ENCODE measurements around the gene RASSF4. TPM values are rescaled to one million over a fixed set of nuclear protein-coding genes. Genes with fewer than 3 reads are reported as not detected.

RASSF4 gene
- total and polyA plus RNA-seq, 9 of the 15 experiments (the other 6 are each of a cell fraction or from before 2014, with no cell fraction given) = 0.01 to 0.62 (median 0.11) TPM; not detected in 3

DNA sequence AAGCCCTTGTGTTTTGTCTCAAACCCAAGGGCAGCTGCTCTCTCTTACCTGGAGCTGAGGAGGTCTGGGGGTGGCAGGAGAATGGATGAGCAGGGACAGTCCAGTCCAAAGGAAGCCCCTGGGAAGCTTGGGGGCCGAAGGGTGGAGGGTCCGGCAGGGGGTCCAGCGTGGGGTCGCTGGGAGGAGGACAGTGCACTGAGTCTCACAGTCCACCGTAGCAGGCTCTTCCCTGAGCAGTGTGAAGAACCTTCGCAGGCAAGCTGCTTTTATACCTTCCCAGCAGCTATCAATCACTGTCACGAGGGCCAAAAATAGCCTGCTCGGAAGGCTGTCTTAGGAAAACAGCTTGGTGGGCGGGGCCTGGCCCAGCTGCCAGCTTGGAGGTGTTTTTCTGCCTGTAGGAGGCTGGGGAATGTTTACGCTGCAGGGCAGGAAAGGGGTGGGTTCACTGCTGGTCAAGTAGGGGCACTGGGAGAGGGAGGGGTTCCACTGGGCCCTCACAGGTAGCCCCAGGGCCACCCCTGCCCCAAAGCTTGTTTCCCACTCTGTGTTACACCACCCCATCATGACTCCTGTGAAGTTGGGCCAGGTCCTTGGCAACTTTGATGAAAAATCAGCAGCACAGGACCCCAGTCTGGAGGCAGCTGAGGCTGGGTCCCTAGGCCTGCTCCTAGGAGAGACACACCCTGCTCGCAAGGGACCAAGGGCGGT, 19.1 kb downstream of the RASSF4 start, which contains the start of gene DEPP1:
Gene DEPP1, minus strand, starts transcription at position 240 of the 711 bp plus-strand sequence. CDS start 779 bp downstream, outside the sequence.
- BruUV-seq (replicated peaks) = no TSS peak
- WGBS (ENCODE audit: insufficient coverage, low coverage, missing lambda C conversion rate) = 15% methylated on average over 12 of the region's 12 CpGs
- peak; percentile 83 for ATAC-seq
- peak; percentile 88 to 95 (median 90) for DNase-seq (ENCODE audit: extremely low read depth in 1 of 4, low spot score in 3 of 4)
- Histone ChIP-seq H3K9me3 (replicated peaks; ENCODE audit: control insufficient read depth, insufficient read depth, low read depth, low read length) (no peaks in the 10 kb centered on the region), H3K36me3 (ENCODE audit: control insufficient read depth, insufficient read depth, low read length) (no peaks in the 10 kb centered on the region), H2AFZ (ENCODE audit: low read depth, low read length) (peak within 1 kb of the TSS; percentile 78), H3K4me3 (no peak within 1 kb of the TSS), H3K9me1 (ENCODE audit: control insufficient read depth, insufficient read depth, low read length) (no peaks in the 10 kb centered on the region), H3K9ac (ENCODE audit: insufficient read depth in 1 of 2, low read depth in 2 of 2, low read length in 2 of 2) (peak within 1 kb of the TSS in 1 of 2 experiments; percentile 65; a peak in 3 of 4 replicates), H3K79me2 (ENCODE audit: control insufficient read depth, insufficient read depth, low read length) (no peaks in the 10 kb centered on the region), H3K4me2 (ENCODE audit: insufficient read depth, low read length) (peak within 1 kb of the TSS; percentile 61), H3K27ac (ENCODE audit: extremely low read depth, low read depth, low read length) (0 out of 3 replicates have a peak within 1 kb of the TSS, but pooled peaks have one; percentile 13), H4K20me1 (replicated peaks; ENCODE audit: control insufficient read depth, insufficient read depth, low read length) (no peaks in the 10 kb centered on the region), H3K4me1 (replicated peaks in 1 of 2; ENCODE audit: control insufficient read depth in 2 of 2, insufficient read depth in 2 of 2, low read length in 2 of 2) (peaks cover 39 to 58% of the 10 kb centered on the region in 2 experiments), H3K27me3 (ENCODE audit: control insufficient read depth in 2 of 2, insufficient read depth in 2 of 2, low read length in 2 of 2) (peaks cover 0 to 6% of the 10 kb centered on the region in 2 experiments; a peak in 1 of 5 replicates)
- intact Hi-C loops (cut with micrococcal nuclease) = loop anchor here (5.0 kb wide), 1 partner anchor 101 kb away; no protein-coding TSS in a partner anchor
- ChIA-PET POLR2A (interaction anchor here (0.6 to 1.6 kb wide), 10 partner anchors 9 to 49 kb away, joined by 3 to 8 read pairs (median 4); no protein-coding TSS in a partner anchor), CTCF (ENCODE audit: low intra/inter-chr PET ratio) (no interaction called here)
- in situ Hi-C loops (cut with MboI) = no loop called here
- peak; percentile 98 for FAIRE-seq
- TF ChIP-seq MTF1 (CRISPR knock-in tag; IDR thresholded peaks at IDR 0.05; ENCODE audit: borderline replicate concordance) (no peak), ZC3H11A (IDR thresholded peaks at IDR 0.05; ENCODE audit: low read depth, low read length) (0 out of 2 replicates have a peak, but pooled peaks have one; percentile 22), ZNF121 (CRISPR knock-in tag; conservative IDR thresholded peaks at IDR 0.05) (no peak), ZBTB7A (IDR thresholded peaks at IDR 0.05; ENCODE audit: borderline replicate concordance, control insufficient read depth, low read depth, low read length) (peak; percentile 69; the same call in 1 of the 2 replicates), MEIS2 (IDR thresholded peaks at IDR 0.05; ENCODE audit: partially characterized antibody) (peak; percentile 100), EP300 (IDR thresholded peaks at IDR 0.05; ENCODE audit: low read length) (peak; percentile 63), MAFG (tag; conservative IDR thresholded peaks at IDR 0.05) (no peak), ZNF24 (IDR thresholded peaks at IDR 0.05) (no peak), ZFP36 (IDR thresholded peaks at IDR 0.05; ENCODE audit: low read depth, low read length, partially characterized antibody) (peak; percentile 43), TBL1XR1 (IDR thresholded peaks at IDR 0.05; ENCODE audit: low read length in 2 of 2) (peak in 1 of 2 experiments; percentile 53; a peak in 1 of 4 replicates), ZNF175 (CRISPR knock-in tag; IDR thresholded peaks at IDR 0.05; ENCODE audit: low read depth) (no peak)
- TF ChIP-seq, protein P1, sequence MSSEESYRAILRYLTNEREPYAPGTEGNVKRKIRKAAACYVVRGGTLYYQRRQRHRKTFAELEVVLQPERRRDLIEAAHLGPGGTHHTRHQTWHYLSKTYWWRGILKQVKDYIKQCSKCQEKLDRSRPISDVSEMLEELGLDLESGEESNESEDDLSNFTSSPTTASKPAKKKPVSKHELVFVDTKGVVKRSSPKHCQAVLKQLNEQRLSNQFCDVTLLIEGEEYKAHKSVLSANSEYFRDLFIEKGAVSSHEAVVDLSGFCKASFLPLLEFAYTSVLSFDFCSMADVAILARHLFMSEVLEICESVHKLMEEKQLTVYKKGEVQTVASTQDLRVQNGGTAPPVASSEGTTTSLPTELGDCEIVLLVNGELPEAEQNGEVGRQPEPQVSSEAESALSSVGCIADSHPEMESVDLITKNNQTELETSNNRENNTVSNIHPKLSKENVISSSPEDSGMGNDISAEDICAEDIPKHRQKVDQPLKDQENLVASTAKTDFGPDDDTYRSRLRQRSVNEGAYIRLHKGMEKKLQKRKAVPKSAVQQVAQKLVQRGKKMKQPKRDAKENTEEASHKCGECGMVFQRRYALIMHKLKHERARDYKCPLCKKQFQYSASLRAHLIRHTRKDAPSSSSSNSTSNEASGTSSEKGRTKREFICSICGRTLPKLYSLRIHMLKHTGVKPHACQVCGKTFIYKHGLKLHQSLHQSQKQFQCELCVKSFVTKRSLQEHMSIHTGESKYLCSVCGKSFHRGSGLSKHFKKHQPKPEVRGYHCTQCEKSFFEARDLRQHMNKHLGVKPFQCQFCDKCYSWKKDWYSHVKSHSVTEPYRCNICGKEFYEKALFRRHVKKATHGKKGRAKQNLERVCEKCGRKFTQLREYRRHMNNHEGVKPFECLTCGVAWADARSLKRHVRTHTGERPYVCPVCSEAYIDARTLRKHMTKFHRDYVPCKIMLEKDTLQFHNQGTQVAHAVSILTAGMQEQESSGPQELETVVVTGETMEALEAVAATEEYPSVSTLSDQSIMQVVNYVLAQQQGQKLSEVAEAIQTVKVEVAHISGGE (CRISPR knock-in tag; IDR thresholded peaks at IDR 0.05) = peak in 1 of 3 experiments; percentile 41; a peak in 1 of 6 replicates
- TF ChIP-seq, protein P2, sequence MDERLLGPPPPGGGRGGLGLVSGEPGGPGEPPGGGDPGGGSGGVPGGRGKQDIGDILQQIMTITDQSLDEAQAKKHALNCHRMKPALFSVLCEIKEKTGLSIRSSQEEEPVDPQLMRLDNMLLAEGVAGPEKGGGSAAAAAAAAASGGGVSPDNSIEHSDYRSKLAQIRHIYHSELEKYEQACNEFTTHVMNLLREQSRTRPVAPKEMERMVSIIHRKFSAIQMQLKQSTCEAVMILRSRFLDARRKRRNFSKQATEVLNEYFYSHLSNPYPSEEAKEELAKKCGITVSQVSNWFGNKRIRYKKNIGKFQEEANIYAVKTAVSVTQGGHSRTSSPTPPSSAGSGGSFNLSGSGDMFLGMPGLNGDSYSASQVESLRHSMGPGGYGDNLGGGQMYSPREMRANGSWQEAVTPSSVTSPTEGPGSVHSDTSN (CRISPR knock-in tag; IDR thresholded peaks at IDR 0.05; ENCODE audit: low read depth) = peak; percentile 100
- TF ChIP-seq, protein P2 (tag; conservative IDR thresholded peaks at IDR 0.05; ENCODE audit: low read depth) = peak; percentile 100
- TF ChIP-seq, protein P3, sequence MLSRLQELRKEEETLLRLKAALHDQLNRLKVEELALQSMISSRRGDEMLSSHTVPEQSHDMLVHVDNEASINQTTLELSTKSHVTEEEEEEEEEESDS (CRISPR knock-in tag; IDR thresholded peaks at IDR 0.05) = no peak
